Trophoblast cell (in vitro differentiated cells and primary cell): ENCODE measurements around the gene CPN1.

Experiments
- DNase-seq, 2 donors: peaks; one replicate each; pipeline ENCODE4 v3.0.0-alpha.2; 2016
- H2AFZ ChIP-seq: 2 replicates; pipeline ENCODE4 v1.6.1; 2013; ENCODE audit warnings: low read length, moderate library complexity, mild to moderate bottlenecking; ENCODE audit not compliant: insufficient read depth, poor library complexity
- H2AK5ac ChIP-seq: 2 replicates; pipeline ENCODE4 v1.6.1; 2013; ENCODE audit warnings: mild to moderate bottlenecking, low read length
- H2BK120ac ChIP-seq: 2 replicates; pipeline ENCODE4 v1.6.1; 2013; ENCODE audit warnings: low read length, mild to moderate bottlenecking, moderate library complexity; ENCODE audit not compliant: insufficient read depth, poor library complexity
- H2BK12ac ChIP-seq: 2 replicates; pipeline ENCODE4 v1.6.1; 2013; ENCODE audit warnings: mild to moderate bottlenecking, low read length, moderate library complexity
- H2BK5ac ChIP-seq: 2 replicates; pipeline ENCODE4 v1.6.1; 2013; ENCODE audit warnings: low read length, low read depth, moderate library complexity, mild to moderate bottlenecking; ENCODE audit not compliant: poor library complexity
- H3K14ac ChIP-seq: 2 replicates; pipeline ENCODE4 v1.6.1; 2013; ENCODE audit warnings: mild to moderate bottlenecking, low read length
- H3K18ac ChIP-seq: 2 replicates; pipeline ENCODE4 v1.6.1; 2013; ENCODE audit warnings: mild to moderate bottlenecking, low read length
- H3K23ac ChIP-seq: 2 replicates; pipeline ENCODE4 v1.6.1; 2013; ENCODE audit warnings: low read length
- H3K27ac ChIP-seq: 2 replicates; pipeline ENCODE4 v1.5.1; 2013; ENCODE audit warnings: low read depth, mild to moderate bottlenecking, inconsistent platforms, low read length, moderate library complexity
- H3K27me3 ChIP-seq: 2 replicates; pipeline ENCODE4 v1.6.1; 2013; ENCODE audit warnings: inconsistent platforms, mild to moderate bottlenecking, low read length, moderate library complexity; ENCODE audit not compliant: insufficient read depth
- H3K36me3 ChIP-seq, 2 experiments: 1 replicate in 1 of 2; 2 replicates in 1 of 2; pipeline ENCODE4 v1.6.1; 2013; ENCODE audit warnings: low read length in 2 of 2, mild to moderate bottlenecking in 2 of 2, moderate library complexity in 1 of 2; ENCODE audit not compliant: insufficient read depth in 2 of 2, control insufficient read depth in 1 of 2
- H3K4ac ChIP-seq: 2 replicates; pipeline ENCODE4 v1.6.1; 2013; ENCODE audit warnings: low read depth, mild to moderate bottlenecking, low read length, moderate library complexity
- H3K4me1 ChIP-seq, 2 experiments: 1 replicate in 1 of 2; 2 replicates in 1 of 2; pipeline ENCODE4 v1.6.1; 2013; ENCODE audit warnings: low read length in 2 of 2, mild to moderate bottlenecking in 2 of 2, moderate library complexity in 1 of 2; ENCODE audit not compliant: insufficient read depth in 2 of 2, control insufficient read depth in 1 of 2
- H3K4me2 ChIP-seq: 2 replicates; pipeline ENCODE4 v1.6.1; 2013; ENCODE audit warnings: inconsistent platforms, mild to moderate bottlenecking, low read length, moderate library complexity
- H3K4me3 ChIP-seq: 2 replicates; pipeline ENCODE4 v1.5.1; 2013; ENCODE audit warnings: mild to moderate bottlenecking, low read depth, low read length, inconsistent platforms
- H3K79me1 ChIP-seq: one replicate; pipeline ENCODE4 v1.6.1; 2013; ENCODE audit warnings: low read length
- H3K79me2 ChIP-seq: 2 replicates; pipeline ENCODE4 v1.6.1; 2013; ENCODE audit warnings: low read length, mild to moderate bottlenecking; ENCODE audit not compliant: control insufficient read depth, insufficient read depth, poor library complexity
- H3K9ac ChIP-seq: 2 replicates; pipeline ENCODE4 v1.6.1; 2013; ENCODE audit warnings: mild to moderate bottlenecking, low read length
- H3K9me3 ChIP-seq: 2 replicates; pipeline ENCODE4 v1.6.1; 2013; ENCODE audit warnings: low read depth, mild to moderate bottlenecking, control low read depth, inconsistent platforms, low read length; ENCODE audit not compliant: insufficient read depth
- H4K12ac ChIP-seq: 2 replicates; pipeline ENCODE4 v1.6.1; 2013; ENCODE audit warnings: low read depth, mild to moderate bottlenecking, low read length, moderate library complexity
- H4K8ac ChIP-seq: 2 replicates; pipeline ENCODE4 v1.6.1; 2013; ENCODE audit warnings: low read depth, mild to moderate bottlenecking, low read length, moderate library complexity
- H4K91ac ChIP-seq: one replicate; pipeline ENCODE4 v1.6.1; 2013; ENCODE audit warnings: low read depth, mild to moderate bottlenecking, low read length, moderate library complexity
- WGBS: extraction: QIAGEN DNeasy Blood & Tissue Kit; methylation state at CpG from one replicate; pipeline ENCODE4 v1.1.7; 2013; ENCODE audit warnings: missing lambda C conversion rate; ENCODE audit not compliant: insufficient read length, insufficient coverage; ENCODE audit errors: extremely low coverage; 5-methylcytosine and 5-hydroxymethylcytosine counted together

CPN1 gene

DNA sequence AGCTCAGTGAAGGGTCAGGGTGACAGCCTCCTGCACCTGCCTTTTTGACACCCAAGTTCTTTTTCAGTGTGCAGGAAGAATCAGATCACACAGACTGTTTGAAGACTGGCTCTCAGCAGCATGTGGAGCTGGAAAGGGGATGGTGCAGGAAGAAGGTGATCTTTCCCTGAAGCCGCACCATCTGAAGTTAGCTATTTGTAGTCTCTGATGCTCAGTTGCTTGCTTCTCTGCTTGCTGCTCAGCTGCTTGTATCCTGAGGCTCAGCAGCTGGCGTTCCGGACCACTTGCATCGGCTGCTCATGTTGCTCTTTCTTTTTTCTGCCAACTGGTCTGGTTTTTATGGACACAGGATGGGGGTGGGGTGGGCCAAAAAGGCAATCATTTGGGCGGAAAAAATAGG is 56.1 kb downstream of the CPN1 start:
- no peak for DNase-seq
- no peak overlapping the region for H4K91ac ChIP-seq
- H3K23ac ChIP-seq = no peak overlapping the region
- H2BK12ac ChIP-seq = no peak overlapping the region
- H2BK120ac ChIP-seq = no peak overlapping the region
- no peak overlapping the region for H3K4me2 ChIP-seq
- H3K4me3 ChIP-seq = no peak overlapping the region
- no peak overlapping the region for H3K4ac ChIP-seq
- no peak overlapping the region for H3K14ac ChIP-seq
- H4K12ac ChIP-seq = no peak overlapping the region
- H3K27ac ChIP-seq = no peak overlapping the region
- no peak overlapping the region for H2AK5ac ChIP-seq
- H3K79me2 ChIP-seq = no peaks in the 10 kb centered on the region
- no CpG with 5 or more reads among the region's 5 CpGs for WGBS
- H3K27me3 ChIP-seq = no peaks in the 10 kb centered on the region
- H3K36me3 ChIP-seq = no peaks in the 10 kb centered on the region
- H4K8ac ChIP-seq = no peak overlapping the region
- H3K4me1 ChIP-seq = no peaks in the 10 kb centered on the region
- no peak overlapping the region for H3K9ac ChIP-seq
- H3K79me1 ChIP-seq = no peaks in the 10 kb centered on the region
- H2BK5ac ChIP-seq = no peak overlapping the region
- H3K18ac ChIP-seq = no peak overlapping the region
- H2AFZ ChIP-seq = no peak overlapping the region
- peaks cover 9% of the 10 kb centered on the region for H3K9me3 ChIP-seq

DNA sequence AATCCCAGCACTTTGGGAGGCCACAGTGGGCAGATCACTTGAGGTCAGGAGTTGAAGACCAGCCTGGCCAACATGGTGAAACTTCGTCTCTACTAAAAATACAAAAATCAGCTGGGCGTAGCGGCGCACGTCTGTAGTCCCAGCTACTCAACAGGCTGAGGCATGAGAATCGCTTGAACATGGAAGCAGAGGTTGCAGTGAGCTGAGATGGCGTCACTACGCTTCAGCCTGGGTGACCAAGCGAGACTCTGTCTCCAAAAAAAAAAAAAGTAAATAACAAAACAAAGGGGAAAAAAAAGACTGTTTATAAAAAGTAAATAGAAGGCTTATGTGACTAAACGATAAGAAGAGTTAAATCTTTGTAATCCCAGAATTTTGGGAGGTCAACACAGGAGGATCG is 56.9 kb downstream of the CPN1 start:
- Histone ChIP-seq H2BK12ac (no peak overlapping the region), H3K4me3 (no peak overlapping the region), H2BK5ac (no peak overlapping the region), H3K23ac (no peak overlapping the region), H3K36me3 (no peaks in the 10 kb centered on the region), H2AK5ac (no peak overlapping the region), H4K8ac (no peak overlapping the region), H3K18ac (no peak overlapping the region), H3K4me1 (no peaks in the 10 kb centered on the region), H4K91ac (no peak overlapping the region), H3K4me2 (no peak overlapping the region), H3K79me2 (no peaks in the 10 kb centered on the region), H3K9me3 (peaks cover 9% of the 10 kb centered on the region), H2AFZ (no peak overlapping the region), H3K4ac (no peak overlapping the region), H4K12ac (no peak overlapping the region), H3K27me3 (no peaks in the 10 kb centered on the region), H2BK120ac (no peak overlapping the region), H3K14ac (no peak overlapping the region), H3K9ac (no peak overlapping the region), H3K79me1 (no peaks in the 10 kb centered on the region), H3K27ac (no peak overlapping the region)
- no peak for DNase-seq
- WGBS = no CpG with 5 or more reads among the region's 11 CpGs

DNA sequence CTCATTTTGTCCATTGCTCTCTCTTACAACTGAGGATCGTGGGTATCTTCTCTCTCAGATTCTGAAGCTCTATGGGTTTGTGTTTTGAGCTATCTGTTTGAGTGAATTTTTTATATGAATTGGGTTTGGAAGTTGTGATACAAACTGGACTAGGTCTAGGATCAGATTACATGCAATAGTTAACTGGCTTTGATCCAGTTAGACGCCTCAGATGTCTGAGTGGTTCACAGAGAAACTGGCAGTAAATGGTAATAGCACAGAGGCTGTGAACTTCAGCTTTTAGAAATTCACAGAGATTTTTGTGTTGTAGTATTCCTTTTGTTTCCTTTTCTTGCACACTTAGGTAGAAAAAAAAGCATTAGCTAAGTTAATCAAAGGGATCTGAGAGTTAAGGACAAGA is 59.3 kb downstream of the CPN1 start:
- Histone ChIP-seq H2BK120ac (no peak overlapping the region), H4K12ac (no peak overlapping the region)

DNA sequence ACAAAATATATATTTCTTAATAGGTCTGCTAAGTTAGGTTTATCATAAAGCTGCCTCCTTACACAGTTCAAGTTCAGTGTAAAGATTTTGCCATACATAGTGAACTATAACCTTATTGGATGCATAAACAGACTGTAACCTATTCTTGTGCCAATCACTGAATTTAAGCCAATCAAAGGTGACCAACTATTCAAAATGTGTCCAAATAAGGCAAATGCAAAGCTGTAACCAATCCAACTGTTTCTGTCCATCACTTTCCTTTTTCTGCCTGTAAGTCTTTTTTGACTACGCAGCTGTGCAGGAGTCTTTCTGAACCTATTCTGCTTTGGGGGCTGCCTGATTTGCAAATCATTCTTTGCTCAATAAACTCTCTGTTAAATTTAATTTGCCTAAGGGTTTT is 60.3 kb downstream of the CPN1 start:
- Histone ChIP-seq H3K27me3 (no peaks in the 10 kb centered on the region), H2BK12ac (no peak overlapping the region), H2AFZ (no peak overlapping the region), H3K4me3 (no peak overlapping the region), H2BK5ac (no peak overlapping the region), H3K36me3 (no peaks in the 10 kb centered on the region), H3K4me1 (no peaks in the 10 kb centered on the region), H3K23ac (no peak overlapping the region), H3K4me2 (no peak overlapping the region), H2AK5ac (no peak overlapping the region), H3K79me2 (no peaks in the 10 kb centered on the region), H4K91ac (no peak overlapping the region), H3K4ac (no peak overlapping the region), H2BK120ac (no peak overlapping the region), H3K9ac (no peak overlapping the region), H3K9me3 (no peaks in the 10 kb centered on the region), H3K27ac (no peak overlapping the region), H4K12ac (no peak overlapping the region), H3K18ac (no peak overlapping the region), H4K8ac (no peak overlapping the region), H3K14ac (no peak overlapping the region), H3K79me1 (no peaks in the 10 kb centered on the region)
- no CpG with 5 or more reads among the region's 1 CpG for WGBS
- DNase-seq = no peak

More for the DNA sequence above, 59.3 kb downstream of the CPN1 start:
- H3K9ac ChIP-seq = no peak overlapping the region
- no peak overlapping the region for H3K4me2 ChIP-seq
- no peak for DNase-seq
- no peak overlapping the region for H2AFZ ChIP-seq
- no peak overlapping the region for H2BK5ac ChIP-seq
- H3K27ac ChIP-seq = no peak overlapping the region
- H3K27me3 ChIP-seq = no peaks in the 10 kb centered on the region
- no peak overlapping the region for H3K18ac ChIP-seq
- H3K4me1 ChIP-seq = no peaks in the 10 kb centered on the region
- no peak overlapping the region for H3K14ac ChIP-seq
- H3K4me3 ChIP-seq = no peak overlapping the region
- no peak overlapping the region for H4K8ac ChIP-seq
- H3K23ac ChIP-seq = no peak overlapping the region
- H3K79me2 ChIP-seq = no peaks in the 10 kb centered on the region
- no peak overlapping the region for H4K91ac ChIP-seq
- no peaks in the 10 kb centered on the region for H3K36me3 ChIP-seq
- no peak overlapping the region for H3K4ac ChIP-seq
- WGBS = no CpG with 5 or more reads among the region's 2 CpGs
- no peaks in the 10 kb centered on the region for H3K79me1 ChIP-seq
- no peak overlapping the region for H2BK12ac ChIP-seq
- no peak overlapping the region for H2AK5ac ChIP-seq
- no peaks in the 10 kb centered on the region for H3K9me3 ChIP-seq
